ENCODE results near the gene CASP4. TPM values are rescaled to one million over a fixed set of nuclear protein-coding genes. Genes with fewer than 3 reads are reported as not detected.

CASP4 gene
- total RNA-seq, 1 donor from 2014 or later: not detected

Other genes starting within 250 kb of the CASP4 start
- gene CASP12, start 70.1 kb downstream of the CASP4 start, total RNA-seq (ENCODE audit: unreplicated experiment): 0.95 TPM
- not detected for gene CASP5, start 54.6 kb upstream of the CASP4 start, total RNA-seq (ENCODE audit: unreplicated experiment)
- not detected for gene CASP1, start 66.6 kb upstream of the CASP4 start, total RNA-seq (ENCODE audit: unreplicated experiment)
- gene CARD16, start 76.8 kb upstream of the CASP4 start, total RNA-seq (ENCODE audit: unreplicated experiment): not detected
- gene CARD18, start 171.2 kb upstream of the CASP4 start, total RNA-seq (ENCODE audit: unreplicated experiment): not detected

Data from endothelial cell (in vitro differentiated cells).